ENCODE measurements around the gene CDS2.

Gene CDS2

GRCh38 chr20:5118220-5119142 is 8.3 kb upstream of the CDS2 start:
- Histone ChIP-seq H3K4me1 (ENCODE audit: control insufficient read depth in 2 of 2, insufficient read depth in 1 of 2, low read depth in 1 of 2, low read length in 2 of 2) (peaks cover 0 to 20% of the 10 kb centered on the region in 2 donors), H2BK120ac (ENCODE audit: low read depth, low read length) (no peak overlapping the region), H3K79me1 (ENCODE audit: low read depth, low read length) (peaks cover 9% of the 10 kb centered on the region), H3K36me3 (replicated peaks in 1 of 2; ENCODE audit: control insufficient read depth in 2 of 2, insufficient read depth in 2 of 2, low read length in 2 of 2) (peaks cover 20 to 56% of the 10 kb centered on the region in 2 donors), H2AFZ (ENCODE audit: low read length) (no peak overlapping the region), H3K9me3 (replicated peaks in 1 of 2; ENCODE audit: control insufficient read depth in 2 of 2, insufficient read depth in 1 of 2, low read depth in 1 of 2, low read length in 2 of 2) (no peaks in the 10 kb centered on the region), H2BK5ac (ENCODE audit: low read length) (no peak overlapping the region), H3K4me3 (ENCODE audit: low read length in 2 of 2) (peak overlapping the region; percentile 78 to 86), H3K27me3 (ENCODE audit: control insufficient read depth in 3 of 3, insufficient read depth in 3 of 3, low read depth in 1 of 3, low read length in 3 of 3) (no peaks in the 10 kb centered on the region), H3K4me2 (ENCODE audit: insufficient read depth, low read length, poor library complexity, severe bottlenecking) (peak overlapping the region; percentile 82), H3K14ac (ENCODE audit: low read length) (no peak overlapping the region), H3K27ac (replicated peaks; ENCODE audit: low read length) (no peak overlapping the region), H3K4ac (ENCODE audit: low read length) (no peak overlapping the region), H2BK15ac (ENCODE audit: low read length) (no peak overlapping the region), H3K18ac (ENCODE audit: low read length) (peak overlapping the region; percentile 48), H3K23ac (ENCODE audit: low read depth, low read length, poor library complexity) (no peak overlapping the region), H4K91ac (ENCODE audit: low read depth, low read length, poor library complexity) (no peak overlapping the region), H2BK12ac (ENCODE audit: low read length) (no peak overlapping the region), H2AK5ac (ENCODE audit: low read depth, low read length) (no peak overlapping the region), H4K8ac (ENCODE audit: low read depth, low read length) (no peak overlapping the region), H3K9ac (ENCODE audit: low read depth, low read length, poor library complexity) (peak overlapping the region; percentile 57)
- DNase-seq (ENCODE audit: low spot score): no peak
- no CpG with 5 or more reads among the region's 23 CpGs for WGBS, 2 donors (ENCODE audit: extremely low coverage in 2 of 2, insufficient read length in 2 of 2, insufficient replicate concordance in 1 of 2)

- Histone ChIP-seq H3K4me2 (ENCODE audit: insufficient read depth, low read length, poor library complexity, severe bottlenecking) (peak overlapping the region; percentile 82), H3K9me3 (replicated peaks in 1 of 2; ENCODE audit: control insufficient read depth in 2 of 2, insufficient read depth in 1 of 2, low read depth in 1 of 2, low read length in 2 of 2) (no peaks in the 10 kb centered on the region), H2AK5ac (ENCODE audit: low read depth, low read length) (no peak overlapping the region), H3K27me3 (ENCODE audit: control insufficient read depth in 3 of 3, insufficient read depth in 3 of 3, low read depth in 1 of 3, low read length in 3 of 3) (no peaks in the 10 kb centered on the region), H4K8ac (ENCODE audit: low read depth, low read length) (no peak overlapping the region), H3K79me1 (ENCODE audit: low read depth, low read length) (peaks cover 9% of the 10 kb centered on the region), H3K18ac (ENCODE audit: low read length) (peak overlapping the region; percentile 48), H3K23ac (ENCODE audit: low read depth, low read length, poor library complexity) (no peak overlapping the region), H4K91ac (ENCODE audit: low read depth, low read length, poor library complexity) (no peak overlapping the region), H2AFZ (ENCODE audit: low read length) (no peak overlapping the region), H2BK120ac (ENCODE audit: low read depth, low read length) (no peak overlapping the region), H3K9ac (ENCODE audit: low read depth, low read length, poor library complexity) (peak overlapping the region; percentile 57), H3K36me3 (replicated peaks in 1 of 2; ENCODE audit: control insufficient read depth in 2 of 2, insufficient read depth in 2 of 2, low read length in 2 of 2) (peaks cover 20 to 50% of the 10 kb centered on the region in 2 donors), H3K4me3 (ENCODE audit: low read length in 2 of 2) (peak overlapping the region; percentile 78 to 86), H2BK12ac (ENCODE audit: low read length) (no peak overlapping the region), H3K4ac (ENCODE audit: low read length) (no peak overlapping the region), H3K4me1 (ENCODE audit: control insufficient read depth in 2 of 2, insufficient read depth in 1 of 2, low read depth in 1 of 2, low read length in 2 of 2) (peaks cover 0 to 19% of the 10 kb centered on the region in 2 donors), H3K27ac (replicated peaks; ENCODE audit: low read length) (no peak overlapping the region), H3K14ac (ENCODE audit: low read length) (no peak overlapping the region), H2BK15ac (ENCODE audit: low read length) (no peak overlapping the region), H2BK5ac (ENCODE audit: low read length) (no peak overlapping the region)
- no peak for DNase-seq (ENCODE audit: low spot score)
- WGBS, 2 donors (ENCODE audit: extremely low coverage in 2 of 2, insufficient read length in 2 of 2, insufficient replicate concordance in 1 of 2): no CpG with 5 or more reads among the region's 21 CpGs
Observed at GRCh38 chr20:5119143-5119434, 7.7 kb upstream of the CDS2 start.

GRCh38 chr20:5119435-5120184 is 7.2 kb upstream of the CDS2 start, which contains the start of gene PCNA:
Gene PCNA, minus strand, starts transcription at chr20:5119958. Its CDS starts 160 bp downstream, at chr20:5119798.
- Histone ChIP-seq H3K9ac (ENCODE audit: low read depth, low read length, poor library complexity) (peak within 1 kb of the TSS; percentile 99), H2BK12ac (ENCODE audit: low read length) (no peak within 1 kb of the TSS), H2BK5ac (ENCODE audit: low read length) (peak within 1 kb of the TSS; percentile 87), H3K27me3 (ENCODE audit: control insufficient read depth in 3 of 3, insufficient read depth in 3 of 3, low read depth in 1 of 3, low read length in 3 of 3) (no peaks in the 10 kb centered on the region), H2BK120ac (ENCODE audit: low read depth, low read length) (no peak within 1 kb of the TSS), H3K4me1 (ENCODE audit: control insufficient read depth in 2 of 2, insufficient read depth in 1 of 2, low read depth in 1 of 2, low read length in 2 of 2) (peaks cover 0 to 19% of the 10 kb centered on the region in 2 donors), H3K79me1 (ENCODE audit: low read depth, low read length) (peaks cover 9% of the 10 kb centered on the region), H3K4me3 (ENCODE audit: low read length in 2 of 2) (peak within 1 kb of the TSS; percentile 78 to 86), H3K4me2 (ENCODE audit: insufficient read depth, low read length, poor library complexity, severe bottlenecking) (peak within 1 kb of the TSS; percentile 84), H3K4ac (ENCODE audit: low read length) (peak within 1 kb of the TSS; percentile 90), H3K14ac (ENCODE audit: low read length) (no peak within 1 kb of the TSS), H4K91ac (ENCODE audit: low read depth, low read length, poor library complexity) (no peak within 1 kb of the TSS), H3K36me3 (replicated peaks in 1 of 2; ENCODE audit: control insufficient read depth in 2 of 2, insufficient read depth in 2 of 2, low read length in 2 of 2) (peaks cover 20 to 45% of the 10 kb centered on the region in 2 donors), H3K27ac (replicated peaks; ENCODE audit: low read length) (peak within 1 kb of the TSS; percentile 83), H3K23ac (ENCODE audit: low read depth, low read length, poor library complexity) (peak within 1 kb of the TSS; percentile 87), H2AFZ (ENCODE audit: low read length) (peak within 1 kb of the TSS; percentile 69), H2AK5ac (ENCODE audit: low read depth, low read length) (no peak within 1 kb of the TSS), H3K9me3 (replicated peaks in 1 of 2; ENCODE audit: control insufficient read depth in 2 of 2, insufficient read depth in 1 of 2, low read depth in 1 of 2, low read length in 2 of 2) (no peaks in the 10 kb centered on the region), H4K8ac (ENCODE audit: low read depth, low read length) (no peak within 1 kb of the TSS), H3K18ac (ENCODE audit: low read length) (peak within 1 kb of the TSS; percentile 97), H2BK15ac (ENCODE audit: low read length) (no peak within 1 kb of the TSS)
- whole genome bisulfite sequencing, 2 donors (ENCODE audit: extremely low coverage in 2 of 2, insufficient read length in 2 of 2, insufficient replicate concordance in 1 of 2): no CpG with 5 or more reads among the region's 71 CpGs
- DNase-seq (ENCODE audit: low spot score): peak; percentile 95

GRCh38 chr20:5120185-5120476 is 6.7 kb upstream of the CDS2 start:
- no CpG with 5 or more reads among the region's 9 CpGs for WGBS, 2 donors (ENCODE audit: extremely low coverage in 2 of 2, insufficient read length in 2 of 2, insufficient replicate concordance in 1 of 2)
- no peak overlapping the region for H4K8ac ChIP-seq (ENCODE audit: low read depth, low read length)
- no peak overlapping the region for H2BK15ac ChIP-seq (ENCODE audit: low read length)

More at GRCh38 chr20:5120185-5120476, 6.7 kb upstream of the CDS2 start:
- H3K18ac ChIP-seq (ENCODE audit: low read length): peak overlapping the region; percentile 78
- peak overlapping the region; percentile 84 for H3K4me2 ChIP-seq (ENCODE audit: insufficient read depth, low read length, poor library complexity, severe bottlenecking)
- no peaks in the 10 kb centered on the region for H3K9me3 ChIP-seq (replicated peaks in 1 of 2; ENCODE audit: control insufficient read depth in 2 of 2, insufficient read depth in 1 of 2, low read depth in 1 of 2, low read length in 2 of 2)
- no peak for DNase-seq (ENCODE audit: low spot score)
- H3K14ac ChIP-seq (ENCODE audit: low read length): no peak overlapping the region
- H3K27me3 ChIP-seq (ENCODE audit: control insufficient read depth in 3 of 3, insufficient read depth in 3 of 3, low read depth in 1 of 3, low read length in 3 of 3): no peaks in the 10 kb centered on the region
- H3K4me3 ChIP-seq (ENCODE audit: low read length in 2 of 2): peak overlapping the region; percentile 68 to 78
- H2AFZ ChIP-seq (ENCODE audit: low read length): peak overlapping the region; percentile 66
- no peak overlapping the region for H4K91ac ChIP-seq (ENCODE audit: low read depth, low read length, poor library complexity)
- H3K36me3 ChIP-seq (replicated peaks in 1 of 2; ENCODE audit: control insufficient read depth in 2 of 2, insufficient read depth in 2 of 2, low read length in 2 of 2): peaks cover 20 to 40% of the 10 kb centered on the region in 2 donors
- H3K23ac ChIP-seq (ENCODE audit: low read depth, low read length, poor library complexity): peak overlapping the region; percentile 87
- H2AK5ac ChIP-seq (ENCODE audit: low read depth, low read length): no peak overlapping the region
- peak overlapping the region; percentile 83 for H3K27ac ChIP-seq (replicated peaks; ENCODE audit: low read length)
- peaks cover 0 to 19% of the 10 kb centered on the region in 2 donors for H3K4me1 ChIP-seq (ENCODE audit: control insufficient read depth in 2 of 2, insufficient read depth in 1 of 2, low read depth in 1 of 2, low read length in 2 of 2)
- H3K4ac ChIP-seq (ENCODE audit: low read length): no peak overlapping the region
- no peak overlapping the region for H2BK120ac ChIP-seq (ENCODE audit: low read depth, low read length)
- peaks cover 9% of the 10 kb centered on the region for H3K79me1 ChIP-seq (ENCODE audit: low read depth, low read length)
- H2BK12ac ChIP-seq (ENCODE audit: low read length): no peak overlapping the region
- no peak overlapping the region for H3K9ac ChIP-seq (ENCODE audit: low read depth, low read length, poor library complexity)
- H2BK5ac ChIP-seq (ENCODE audit: low read length): no peak overlapping the region

Data from neuronal stem cell (in vitro differentiated cells).